NCI-H345 treated with DMSO at 0.1 percent for 48 hours (cell line): ENCODE measurements around the gene INO80C.
A peak's percentile ranks its signal among the peaks of the same experiment; 100 is the strongest.

Source experiments
- DNase-seq: peaks from one replicate; lab custom pipeline; 2025; ENCODE audit not compliant: unreplicated experiment; lab: John Stamatoyannopoulos, UW

Gene INO80C, protein sequence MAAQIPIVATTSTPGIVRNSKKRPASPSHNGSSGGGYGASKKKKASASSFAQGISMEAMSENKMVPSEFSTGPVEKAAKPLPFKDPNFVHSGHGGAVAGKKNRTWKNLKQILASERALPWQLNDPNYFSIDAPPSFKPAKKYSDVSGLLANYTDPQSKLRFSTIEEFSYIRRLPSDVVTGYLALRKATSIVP

DNA sequence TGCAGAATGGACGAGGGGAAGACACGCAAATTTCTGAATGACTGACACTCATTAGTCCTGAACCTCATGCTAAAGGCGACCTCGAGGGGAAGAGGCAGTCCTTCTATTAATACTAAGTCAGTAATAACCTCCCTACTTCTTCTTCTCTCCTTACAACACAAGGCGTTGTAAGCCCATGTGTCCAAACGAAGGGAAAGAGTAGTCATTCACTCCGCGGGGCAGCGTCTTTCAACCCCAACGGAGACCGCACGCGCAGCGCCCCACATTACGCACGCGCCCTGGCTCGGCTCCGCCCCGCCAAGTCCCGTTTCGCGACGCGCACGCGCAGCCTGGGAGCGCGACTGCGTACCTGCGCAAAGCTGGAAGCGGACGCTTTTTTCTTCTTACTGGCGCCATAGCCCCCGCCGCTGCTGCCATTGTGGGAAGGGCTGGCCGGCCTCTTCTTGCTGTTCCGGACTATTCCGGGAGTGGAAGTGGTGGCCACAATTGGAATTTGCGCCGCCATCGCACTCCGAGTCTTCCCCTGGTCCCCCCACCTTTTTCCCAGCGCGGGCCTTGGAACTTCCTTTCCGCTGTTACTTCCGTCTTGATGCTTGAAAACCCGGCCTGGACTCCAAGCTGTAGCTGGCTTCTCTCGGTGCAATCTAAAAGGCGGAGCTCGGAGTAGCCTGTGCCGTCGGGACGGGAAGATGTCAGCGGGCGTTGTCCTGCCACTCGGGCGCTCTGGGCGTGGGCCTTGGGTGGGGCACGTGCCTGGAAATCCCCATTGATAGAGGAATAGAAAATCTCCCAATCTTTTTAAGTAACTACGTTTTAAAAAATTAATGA is at the start of gene INO80C:
TSS of gene INO80C (minus strand) at position 591 of the 828 bp plus-strand sequence. CDS start at position 505, 86 bp downstream.
- DNase-seq, result peak; percentile 93

DNA sequence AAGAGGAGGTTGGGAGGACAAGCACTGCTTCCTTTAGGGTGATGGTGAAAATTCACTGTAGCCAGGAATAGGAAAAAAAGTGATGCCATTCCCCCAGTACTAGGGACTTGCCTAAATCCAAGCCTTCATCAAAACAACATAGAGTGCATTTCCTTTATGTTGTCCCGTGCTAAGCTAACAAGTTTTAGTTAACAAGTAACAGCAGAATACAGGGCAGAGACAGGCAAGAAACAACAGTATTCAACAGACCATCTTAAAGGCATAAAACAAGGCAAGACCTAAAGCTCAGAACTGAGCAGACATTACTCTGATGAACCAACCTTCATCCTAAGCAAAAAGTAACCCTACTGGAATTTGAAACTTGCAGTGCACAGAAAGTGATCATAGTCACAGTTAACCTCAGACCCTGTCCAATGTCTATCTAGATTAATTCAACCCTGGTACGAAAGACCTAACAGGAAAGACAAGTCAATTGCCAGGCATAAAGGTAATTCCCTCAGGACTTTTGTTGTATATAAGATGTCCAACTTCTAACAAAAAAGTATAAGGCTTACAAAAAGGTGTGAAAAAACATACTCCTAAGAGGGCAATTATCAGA is 49.3 kb upstream of the INO80C start:
- DNase-seq, result no peak

DNA sequence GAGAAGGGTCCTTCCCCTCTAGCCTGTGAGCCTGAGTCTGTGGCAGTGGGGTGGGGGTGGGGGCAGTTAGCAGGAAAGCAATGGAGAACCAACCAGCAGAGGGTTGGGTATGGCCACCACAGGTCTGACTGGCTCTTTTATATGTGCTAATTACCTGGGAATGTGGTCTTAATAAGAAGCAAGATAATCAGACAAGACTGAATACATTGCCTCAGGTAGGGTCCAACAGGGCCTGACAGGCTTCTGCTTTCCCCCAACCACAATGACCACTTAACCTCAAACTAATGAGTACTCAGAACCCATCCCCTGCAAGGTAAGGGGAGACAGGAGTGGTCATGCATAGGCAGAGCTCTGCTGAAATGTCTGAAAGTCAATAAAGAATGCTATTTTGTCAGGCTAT is 44.6 kb upstream of the INO80C start:
- DNase-seq, result no peak

DNA sequence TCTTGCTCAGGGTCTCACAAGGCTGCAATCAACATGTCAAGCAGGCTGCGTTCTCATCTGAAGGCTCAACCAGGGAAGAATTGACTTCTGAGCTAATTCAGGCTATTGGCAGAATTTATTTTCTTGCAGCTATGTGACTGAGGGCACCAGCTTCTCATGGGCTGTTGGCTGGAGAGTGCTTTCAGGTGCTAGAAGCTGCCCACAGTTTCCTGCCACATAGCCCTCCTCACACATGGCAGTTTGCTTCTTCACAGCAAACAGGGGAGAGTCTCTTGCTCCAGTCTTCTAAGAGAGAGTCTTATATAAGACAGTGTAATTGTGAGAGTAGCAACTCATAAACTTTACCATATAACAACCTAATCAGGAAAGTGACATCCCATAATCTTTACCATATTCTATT is 37.5 kb upstream of the INO80C start:
- DNase-seq, result no peak

DNA sequence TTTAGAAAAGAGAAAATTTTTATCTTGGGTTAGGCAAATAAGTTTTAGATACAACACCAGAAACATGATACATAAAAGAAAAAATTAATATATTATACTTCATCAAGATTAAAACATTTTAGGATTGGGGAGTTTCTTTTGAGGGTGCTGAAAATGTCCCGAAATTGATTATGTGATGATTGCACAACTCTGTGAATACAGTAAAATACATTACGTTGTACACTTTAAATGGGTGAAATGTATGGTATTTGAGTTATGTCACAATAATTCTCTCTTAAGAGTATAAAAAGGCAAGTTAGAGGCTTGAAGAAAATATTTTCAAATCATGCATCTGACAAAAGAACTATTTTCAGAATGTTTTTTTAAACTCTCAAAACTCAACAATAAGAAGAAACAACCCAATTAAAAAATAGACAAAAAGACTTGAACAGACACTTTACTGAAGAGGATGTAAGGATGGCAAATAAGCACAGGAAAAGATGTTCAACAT is 36.2 kb upstream of the INO80C start:
- DNase-seq, result no peak

DNA sequence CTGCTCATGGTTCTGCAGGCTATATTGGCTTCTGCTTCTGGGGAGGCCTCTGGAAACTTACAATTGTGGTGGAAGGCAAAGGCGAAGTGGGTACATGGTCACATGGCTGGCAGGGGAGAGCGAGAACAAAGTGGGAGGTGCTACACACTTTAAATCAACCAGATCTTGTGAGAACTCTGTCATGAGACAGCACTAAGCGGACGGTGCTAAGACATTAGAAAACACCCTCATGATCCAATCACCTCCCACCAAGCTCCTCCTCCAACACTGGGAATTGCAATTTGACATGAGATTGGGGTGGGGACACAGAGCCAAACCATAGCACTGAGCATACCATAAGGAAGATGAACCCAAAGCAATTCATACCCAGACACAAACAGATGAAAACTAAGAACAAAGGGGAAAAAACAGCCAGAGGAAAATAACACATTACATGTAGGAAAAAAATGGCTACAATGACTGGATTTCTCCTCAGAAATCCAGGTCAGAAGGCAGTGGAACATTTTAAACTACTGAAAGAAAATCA is 31.1 kb upstream of the INO80C start:
- no peak for DNase-seq

DNA sequence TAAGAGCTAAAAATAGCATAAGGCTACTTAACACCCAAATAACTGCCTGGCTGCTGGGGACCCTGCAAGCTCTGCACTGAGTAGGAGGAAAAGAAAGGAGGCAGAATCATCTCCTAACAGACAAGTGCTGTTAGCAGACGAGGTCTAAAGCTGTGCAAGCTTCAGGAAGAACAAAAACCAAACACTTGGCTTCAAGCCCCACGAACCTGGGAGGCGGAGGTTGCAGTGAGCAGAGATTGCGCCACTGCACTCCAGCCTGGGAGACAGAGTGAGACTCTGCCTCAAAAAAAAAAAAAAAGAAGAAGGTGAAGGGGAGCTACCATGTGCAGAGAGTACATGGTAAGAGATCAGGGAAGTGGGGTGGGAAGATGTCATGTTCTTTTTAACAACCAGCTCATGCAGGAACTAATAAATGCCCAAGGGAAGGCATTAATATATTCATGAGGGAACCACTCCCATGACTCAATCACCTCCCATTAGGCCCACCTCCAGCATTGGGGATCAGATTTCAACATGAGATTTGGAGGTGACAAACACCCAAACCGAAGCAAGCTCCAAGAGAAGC is 28.8 kb upstream of the INO80C start:
- DNase-seq, result no peak

DNA sequence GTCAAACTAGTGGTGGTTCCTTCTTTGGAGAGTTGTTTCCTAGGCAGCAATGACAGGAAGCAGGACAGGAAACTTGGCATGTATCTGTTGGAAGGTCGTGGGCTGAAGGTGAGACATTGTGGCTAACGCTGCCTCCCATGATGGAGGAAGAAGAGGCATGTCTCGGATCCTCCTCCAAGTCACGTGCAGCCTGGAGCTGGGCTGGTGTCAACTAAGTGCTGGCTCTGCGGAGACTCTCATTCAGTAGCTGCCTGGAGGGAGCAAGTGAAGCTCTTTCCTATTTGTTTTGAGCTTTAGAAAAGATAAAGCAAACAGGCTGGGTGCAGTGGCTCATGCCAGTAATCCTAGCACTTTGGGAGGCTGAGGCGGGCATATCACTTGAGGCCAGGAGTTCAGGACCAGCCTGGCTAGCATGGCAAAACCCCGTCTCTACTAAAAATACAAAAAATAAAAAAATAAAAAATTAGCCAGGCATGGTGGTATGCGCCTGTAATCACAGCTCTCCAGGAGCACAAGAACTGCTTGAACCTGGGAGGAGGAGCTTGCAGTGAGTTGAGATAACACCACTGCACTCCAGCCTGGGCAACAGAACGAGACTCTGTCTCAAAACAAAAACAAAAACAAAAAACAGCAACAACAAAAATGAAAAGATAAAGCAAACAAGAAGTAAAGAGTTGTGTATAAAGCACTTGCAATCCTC is 28.2 kb upstream of the INO80C start:
- no peak for DNase-seq

DNA sequence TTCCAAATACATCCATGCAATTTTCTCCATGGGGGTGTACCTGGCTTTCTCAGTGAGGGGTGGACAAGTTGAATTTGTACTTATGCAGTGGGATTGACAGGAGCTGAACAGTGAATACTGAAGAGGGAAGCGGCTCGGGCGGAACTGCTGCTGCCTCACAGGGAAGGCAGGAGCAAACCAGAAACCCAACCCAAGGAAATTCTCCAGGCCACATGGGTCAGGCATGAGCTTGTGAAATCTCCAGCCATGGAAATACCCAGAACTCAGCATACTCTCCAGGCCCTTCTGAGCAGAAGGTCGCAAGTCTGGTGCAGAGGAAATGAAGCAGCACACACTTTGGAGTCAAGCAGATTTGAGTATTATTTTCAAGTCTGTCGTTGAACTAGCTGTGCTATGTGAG is 26.5 kb upstream of the INO80C start:
- DNase-seq, result no peak

DNA sequence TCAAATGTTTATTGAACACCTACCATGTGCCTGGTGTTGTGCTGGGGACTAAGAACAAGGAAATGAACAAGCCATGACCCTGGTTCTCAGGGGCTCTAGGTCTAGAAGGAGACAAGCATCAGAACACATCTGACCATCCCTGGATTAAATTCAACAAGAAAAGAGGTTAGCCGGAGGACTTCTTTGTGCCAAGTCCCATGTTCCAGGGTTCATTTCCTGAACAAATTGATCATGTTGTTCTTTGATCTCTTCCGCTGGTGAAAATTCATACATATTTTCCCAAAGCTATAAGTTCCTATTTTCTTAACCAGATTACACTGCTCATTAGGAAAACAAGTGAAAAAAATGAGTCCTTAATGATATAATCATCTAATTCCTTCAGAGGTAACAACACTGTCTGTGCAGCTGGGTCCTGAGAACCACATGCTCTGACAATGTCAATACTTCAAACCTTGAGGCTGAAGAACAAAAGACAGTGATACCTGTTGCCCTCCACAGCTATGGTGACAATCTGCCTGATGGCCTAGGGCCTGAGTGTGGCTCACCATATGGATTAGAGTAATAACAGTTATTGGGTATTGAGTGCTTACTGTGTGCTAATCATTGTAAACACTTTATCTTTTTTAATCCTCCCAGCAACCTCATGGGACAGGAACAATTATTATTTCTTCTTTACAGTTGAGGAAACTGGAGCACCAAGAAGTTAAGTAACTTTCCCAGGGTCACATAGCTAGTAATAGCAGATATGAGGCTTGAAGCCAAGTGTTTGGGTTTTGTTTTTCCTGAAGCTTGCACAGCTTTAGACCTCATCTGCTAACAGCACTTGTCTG is 24.6 kb upstream of the INO80C start:
- DNase-seq, result peak; percentile 17

DNA sequence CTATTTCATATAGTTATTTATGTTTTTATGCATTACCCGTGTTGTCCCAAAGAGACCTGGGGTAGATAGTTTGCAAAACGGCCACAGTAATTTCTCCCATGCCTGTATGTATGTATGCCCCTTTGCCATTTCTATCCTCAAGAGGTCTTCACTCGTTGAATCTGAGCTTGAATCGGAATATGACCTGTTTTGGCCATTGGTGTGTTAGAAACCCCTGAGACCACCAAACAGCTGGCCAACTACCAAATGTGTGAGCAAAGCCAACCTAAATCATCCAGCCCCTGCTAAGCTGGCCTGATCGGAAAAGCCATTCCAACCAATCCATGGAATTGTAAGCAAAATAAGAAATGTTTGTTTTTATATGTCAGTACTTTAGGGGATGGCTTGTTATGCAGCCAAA is 23.4 kb upstream of the INO80C start:
- DNase-seq, result no peak

DNA sequence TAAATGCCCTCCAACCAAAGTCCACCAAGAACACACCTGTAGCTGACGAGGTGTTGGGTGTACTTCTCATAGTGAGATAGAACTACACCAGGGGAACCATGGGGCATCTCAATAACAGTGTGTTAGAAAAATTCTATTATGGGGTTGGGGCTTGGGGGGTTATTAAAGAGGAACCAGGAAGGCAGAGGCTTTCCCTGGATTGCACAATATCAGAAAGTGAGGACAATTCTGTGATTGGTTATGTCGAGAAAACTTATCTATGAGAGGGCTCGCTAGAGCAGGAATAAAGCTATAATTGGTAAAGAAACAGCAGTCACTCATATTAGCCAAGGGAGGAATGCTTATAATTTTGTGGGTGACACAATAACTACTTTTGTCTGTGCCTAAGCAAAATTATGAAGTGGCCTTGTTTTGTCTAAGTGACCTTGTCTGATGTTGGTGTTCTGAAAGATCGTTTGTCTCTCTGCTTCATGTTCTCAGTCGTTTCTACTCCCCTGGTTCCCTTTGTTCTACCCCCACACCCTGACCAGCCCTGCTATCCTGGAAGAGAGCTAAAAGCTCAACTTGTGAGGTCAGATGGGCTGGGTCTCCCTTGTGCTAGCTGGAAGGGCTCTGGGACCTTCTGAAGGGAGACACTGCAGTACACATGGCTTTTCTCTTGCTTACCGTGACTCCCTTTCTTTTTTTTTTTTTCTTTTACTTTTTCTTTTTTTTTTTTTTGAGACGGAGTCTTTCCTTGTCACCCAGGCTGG is 21.6 kb upstream of the INO80C start:
- DNase-seq, result no peak

DNA sequence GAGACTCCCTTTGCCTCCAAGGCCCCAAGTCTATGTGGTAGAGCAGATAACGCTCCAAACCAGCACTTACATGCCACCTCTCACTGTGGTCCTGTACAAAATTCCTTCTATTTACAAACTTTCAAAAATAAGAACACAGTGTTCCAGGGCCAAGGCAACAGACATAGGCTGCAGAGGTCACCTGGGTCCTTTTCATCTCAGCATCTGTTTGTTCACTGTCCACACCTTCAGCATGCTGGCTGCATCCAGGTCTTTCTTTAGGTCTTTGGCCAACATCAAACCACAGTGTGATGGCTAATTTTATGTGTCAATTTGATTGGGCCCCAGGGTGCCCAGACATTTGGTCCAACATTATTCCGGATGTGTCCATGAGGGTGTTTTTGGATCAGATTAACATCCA is 20.0 kb upstream of the INO80C start:
- DNase-seq, result no peak

DNA sequence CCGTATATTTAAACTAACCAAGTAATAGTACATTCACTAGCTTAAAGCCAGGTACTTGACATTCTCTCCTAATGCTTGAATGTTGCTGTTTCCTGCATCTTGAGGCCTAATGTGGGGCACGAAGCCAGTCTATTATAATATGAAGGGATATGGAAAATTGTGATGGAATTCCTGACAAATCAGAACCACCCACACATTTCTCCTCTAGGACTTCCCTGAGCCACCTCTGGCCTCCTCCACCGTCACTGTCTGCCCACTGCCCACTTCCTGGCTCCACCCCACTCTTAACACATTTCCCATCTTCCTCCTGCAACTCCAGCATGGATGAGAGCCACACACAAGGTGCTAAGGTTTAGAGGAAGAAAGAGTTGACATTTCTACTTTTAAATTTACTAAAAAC is 19.0 kb upstream of the INO80C start:
- DNase-seq, result no peak

DNA sequence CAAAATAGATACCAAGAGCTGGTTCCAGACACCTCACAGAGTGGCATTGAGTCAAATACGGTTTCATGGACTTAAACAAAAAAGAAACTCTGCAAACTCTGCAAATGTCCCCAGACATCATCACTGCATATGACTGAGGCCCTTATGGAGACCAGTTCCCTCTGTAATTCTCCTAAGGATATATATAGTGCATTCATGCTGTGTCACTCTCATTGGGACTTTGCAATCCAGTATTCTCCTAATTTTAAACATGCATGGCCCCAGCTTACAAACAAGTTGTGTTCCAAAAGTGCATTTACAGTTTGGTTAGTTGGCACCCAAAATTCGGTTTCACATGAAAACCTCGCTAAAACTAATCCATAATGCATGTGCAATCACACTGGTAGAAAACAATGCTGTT is 18.6 kb upstream of the INO80C start:
- DNase-seq, result no peak

DNA sequence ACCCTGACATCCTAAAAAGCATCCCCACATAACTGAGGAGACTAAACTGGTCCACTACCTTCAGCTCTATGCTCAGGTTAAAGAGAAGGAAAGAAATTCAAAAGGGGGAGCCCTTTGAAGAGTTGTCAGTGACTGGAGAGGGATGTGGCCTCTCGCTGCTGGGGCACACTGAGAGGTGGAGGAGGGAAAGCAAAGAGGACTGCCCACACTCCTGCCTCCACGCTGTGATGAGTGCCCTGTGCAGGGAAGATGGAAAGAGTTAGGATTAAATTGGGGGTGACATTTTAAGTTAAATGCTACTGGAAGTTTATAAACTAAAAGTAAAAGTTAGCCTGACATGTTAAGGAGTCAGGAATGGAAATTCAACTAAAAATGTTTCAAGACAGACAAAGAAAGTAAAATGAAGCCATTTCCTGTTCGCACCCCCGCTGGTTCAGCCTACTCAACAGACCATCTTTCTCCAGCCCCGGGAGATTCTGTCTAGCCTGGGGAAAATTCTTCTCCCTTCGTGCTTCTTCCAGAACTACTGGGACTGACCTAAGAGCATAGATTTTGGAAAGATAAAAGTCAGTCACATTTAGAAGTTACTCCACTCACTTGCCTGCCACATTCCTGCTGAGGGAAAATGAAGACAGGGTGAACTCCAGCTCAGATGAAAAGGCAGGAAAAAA is 17.8 kb upstream of the INO80C start:
- no peak for DNase-seq

DNA sequence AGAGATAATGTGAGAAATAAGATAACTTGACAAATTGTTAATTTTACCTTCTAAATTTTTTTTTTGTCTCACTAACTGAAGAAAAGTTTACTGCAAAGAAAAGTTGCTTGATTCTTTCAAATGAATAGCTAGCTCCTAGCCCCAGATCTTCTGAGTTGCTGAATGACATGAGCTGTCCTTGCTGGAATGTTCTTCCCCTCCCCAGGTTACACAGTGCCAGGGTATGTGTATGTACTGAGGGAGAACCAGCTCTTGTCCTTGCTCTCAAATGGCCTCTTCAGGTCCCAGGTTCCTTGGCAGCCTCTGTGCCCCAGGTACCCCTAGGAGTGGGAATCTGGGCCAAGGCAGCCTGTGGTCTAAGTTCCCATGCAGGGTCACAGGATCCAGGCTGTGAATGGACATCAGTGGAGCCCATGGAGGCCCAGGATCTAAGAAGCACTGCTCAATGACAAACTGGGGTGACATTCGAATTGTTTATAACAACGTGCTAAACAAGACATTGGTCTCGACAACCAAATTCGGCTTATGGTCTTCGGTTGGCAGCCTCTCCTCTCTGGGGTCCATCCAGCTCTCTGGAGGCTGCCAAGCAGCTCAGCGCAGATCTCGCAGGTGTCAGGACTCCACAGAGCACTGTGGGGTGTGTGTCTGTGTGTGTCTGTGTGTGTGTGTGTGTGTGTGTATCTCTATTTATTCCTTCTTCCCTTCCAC is 17.1 kb upstream of the INO80C start:
- no peak for DNase-seq

DNA sequence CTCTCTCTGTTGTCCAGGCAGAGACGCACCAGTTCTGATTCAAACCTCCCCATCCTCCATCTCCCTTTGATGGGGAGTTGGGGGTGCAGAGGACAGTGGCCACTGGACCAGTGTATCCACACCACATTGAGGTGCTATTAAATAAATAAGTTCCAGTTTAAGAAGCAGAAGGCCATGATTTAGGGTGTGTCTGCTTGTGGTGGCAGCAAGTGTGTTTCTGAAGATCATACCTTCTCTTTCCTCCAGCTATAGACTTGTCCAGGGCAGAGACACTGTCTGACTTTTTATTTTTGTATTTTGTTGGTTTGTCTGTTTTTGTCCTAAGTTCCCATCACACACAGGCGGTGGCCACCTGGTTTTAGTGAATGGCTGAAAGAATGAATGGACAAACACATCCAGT is 16.5 kb upstream of the INO80C start:
- DNase-seq, result no peak
